MG63 (cell line): Measurements from ENCODE around the gene BAD. TPM values are rescaled to one million over a fixed set of nuclear protein-coding genes. Genes with fewer than 3 reads are reported as not detected.
A peak's percentile ranks its signal among the peaks of the same experiment; 100 is the strongest.

Experiments
- DNase-seq: peaks from one replicate; pipeline ENCODE4 v3.0.0-alpha.2; 2020
- H3K27me3 ChIP-seq: fragments of 250-450 bp; sonication (Bioruptor Pico); 2 replicates; pipeline ENCODE4 v1.5.1; 2020; ENCODE audit warnings: mild to moderate bottlenecking, moderate library complexity
- H3K36me3 ChIP-seq: fragments of 250-450 bp; sonication (Bioruptor Pico); 2 replicates; pipeline ENCODE4 v1.5.1; 2020; ENCODE audit warnings: mild to moderate bottlenecking, moderate library complexity
- H3K4me3 ChIP-seq: fragments of 250-450 bp; sonication (Bioruptor Pico); 2 replicates; pipeline ENCODE4 v1.5.1; 2020; ENCODE audit warnings: mild to moderate bottlenecking, moderate library complexity
- H3K9me3 ChIP-seq: fragments of 250-450 bp; sonication (Bioruptor Pico); 2 replicates; pipeline ENCODE4 v1.5.1; 2020; ENCODE audit warnings: mild to moderate bottlenecking, moderate library complexity
- total RNA-seq: library from RNA; depleted of rRNA; stranded (reverse); fragments of >200 nt; shearing (Covaris generic); gene quantifications from 2 replicates; pipeline ENCODE4 v1.2.3, GENCODE V29; 2014; ENCODE audit warnings: low replicate concordance

The BAD gene
- total RNA-seq, 1 experiment from 2014 or later = 166 TPM

- no peaks in the 10 kb centered on the region for H3K9me3 ChIP-seq
- DNase-seq = no peak
- H3K4me3 ChIP-seq = peak overlapping the region; percentile 64
- H3K36me3 ChIP-seq = peaks cover 8% of the 10 kb centered on the region
- H3K27me3 ChIP-seq = 0 out of 2 replicates have a peak, but pooled peaks cover 2% of the 10 kb centered on the region
Observed at GRCh38 chr11:64304032-64304315, 19.5 kb upstream of the BAD start.

GRCh38 chr11:64303109-64304031 is 18.9 kb upstream of the BAD start:
- Histone ChIP-seq H3K27me3 (0 out of 2 replicates have a peak, but pooled peaks cover 2% of the 10 kb centered on the region), H3K36me3 (peaks cover 8% of the 10 kb centered on the region), H3K9me3 (no peaks in the 10 kb centered on the region), H3K4me3 (no peak overlapping the region; the same call in 1 of the 2 replicates)
- DNase-seq = no peak

- Histone ChIP-seq H3K27me3 (0 out of 2 replicates have a peak, but pooled peaks cover 2% of the 10 kb centered on the region), H3K4me3 (peak within 1 kb of the TSS; percentile 23; the same call in 1 of the 2 replicates), H3K9me3 (no peaks in the 10 kb centered on the region), H3K36me3 (no peaks in the 10 kb centered on the region)
- DNase-seq = no peak
Observed at GRCh38 chr11:64299847-64300648, 15.6 kb upstream of the BAD start, which contains the start of gene CATSPERZ. TSS of gene CATSPERZ (plus strand) at chr11:64300358. CDS start at chr11:64300411, 53 bp downstream.

GRCh38 chr11:64298966-64299846 is 14.7 kb upstream of the BAD start:
- 0 out of 2 replicates have a peak, but pooled peaks cover 2% of the 10 kb centered on the region for H3K27me3 ChIP-seq
- no peak overlapping the region for H3K4me3 ChIP-seq
- no peaks in the 10 kb centered on the region for H3K9me3 ChIP-seq
- no peak for DNase-seq
- H3K36me3 ChIP-seq = no peaks in the 10 kb centered on the region

- Histone ChIP-seq H3K36me3 (no peaks in the 10 kb centered on the region), H3K27me3 (0 out of 2 replicates have a peak, but pooled peaks cover 2% of the 10 kb centered on the region), H3K9me3 (no peaks in the 10 kb centered on the region), H3K4me3 (no peak overlapping the region)
- DNase-seq = no peak
Observed at GRCh38 chr11:64297699-64298358, 13.4 kb upstream of the BAD start.

- Histone ChIP-seq H3K36me3 (no peaks in the 10 kb centered on the region), H3K9me3 (no peaks in the 10 kb centered on the region), H3K4me3 (no peak overlapping the region), H3K27me3 (0 out of 2 replicates have a peak, but pooled peaks cover 2% of the 10 kb centered on the region)
- DNase-seq = no peak
Observed at GRCh38 chr11:64296830-64297698, 12.6 kb upstream of the BAD start.

- no peaks in the 10 kb centered on the region for H3K9me3 ChIP-seq
- DNase-seq = no peak
- 0 out of 2 replicates have a peak, but pooled peaks cover 2% of the 10 kb centered on the region for H3K27me3 ChIP-seq
- no peak overlapping the region for H3K4me3 ChIP-seq
- H3K36me3 ChIP-seq = no peaks in the 10 kb centered on the region
Observed at GRCh38 chr11:64296236-64296635, 11.8 kb upstream of the BAD start.

- Histone ChIP-seq H3K36me3 (no peaks in the 10 kb centered on the region), H3K27me3 (0 out of 2 replicates have a peak, but pooled peaks cover 2% of the 10 kb centered on the region), H3K9me3 (no peaks in the 10 kb centered on the region), H3K4me3 (no peak overlapping the region)
- no peak for DNase-seq
Observed at GRCh38 chr11:64295760-64296159, 11.3 kb upstream of the BAD start.

- no peak for DNase-seq
- no peaks in the 10 kb centered on the region for H3K27me3 ChIP-seq
- no peaks in the 10 kb centered on the region for H3K36me3 ChIP-seq
- H3K9me3 ChIP-seq = no peaks in the 10 kb centered on the region
- no peak overlapping the region for H3K4me3 ChIP-seq
Observed at GRCh38 chr11:64294774-64295173, 10.3 kb upstream of the BAD start.

GRCh38 chr11:64292460-64293254 is 8.2 kb upstream of the BAD start:
- DNase-seq = no peak
- Histone ChIP-seq H3K27me3 (no peaks in the 10 kb centered on the region), H3K36me3 (no peaks in the 10 kb centered on the region), H3K9me3 (no peaks in the 10 kb centered on the region), H3K4me3 (no peak overlapping the region)

DNA sequence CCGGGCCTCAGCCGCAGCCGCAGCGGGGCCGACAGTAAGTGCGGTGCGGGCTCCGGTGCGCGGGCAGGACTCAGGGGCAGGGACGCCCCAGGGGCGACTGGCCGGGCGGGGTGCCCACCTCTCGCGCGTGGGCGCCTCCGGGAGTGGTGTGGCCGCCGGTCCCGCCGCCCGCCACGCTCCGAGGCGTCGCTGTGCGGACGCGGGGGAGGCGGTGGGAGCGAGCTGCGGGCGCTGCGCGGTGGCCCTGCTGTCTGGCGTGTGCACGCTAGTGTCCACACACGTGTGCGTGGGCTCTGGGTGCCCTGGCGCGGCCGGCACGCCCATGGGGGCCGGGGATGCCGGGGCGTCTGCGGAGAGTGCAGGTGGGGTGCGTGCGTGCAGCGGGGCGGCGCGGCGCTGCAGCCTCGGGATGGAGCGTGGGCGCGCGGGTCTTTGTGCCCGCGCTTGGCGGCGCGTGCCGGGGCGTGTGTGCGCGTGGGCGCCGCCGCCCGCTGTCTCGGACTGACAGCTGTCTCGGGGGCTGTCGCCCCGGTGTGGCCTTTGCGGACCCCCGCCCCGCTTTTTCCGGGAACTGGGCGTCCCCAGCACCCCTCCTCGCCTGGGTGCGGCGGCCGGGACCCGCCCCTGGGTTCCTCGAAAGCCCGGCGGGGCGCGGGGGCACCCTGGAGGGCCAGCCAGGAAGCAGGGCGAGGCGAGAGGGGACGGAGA is 7.4 kb upstream of the BAD start:
- no peaks in the 10 kb centered on the region for H3K27me3 ChIP-seq
- no peak overlapping the region for H3K4me3 ChIP-seq
- no peaks in the 10 kb centered on the region for H3K9me3 ChIP-seq
- no peak for DNase-seq
- H3K36me3 ChIP-seq = no peaks in the 10 kb centered on the region

- Histone ChIP-seq H3K27me3 (no peaks in the 10 kb centered on the region), H3K9me3 (no peaks in the 10 kb centered on the region), H3K36me3 (no peaks in the 10 kb centered on the region), H3K4me3 (no peak within 1 kb of the TSS)
- no peak for DNase-seq
Observed at GRCh38 chr11:64291262-64291751, 6.8 kb upstream of the BAD start, which contains the start of gene KCNK4. TSS of gene KCNK4 (plus strand) at chr11:64291302. CDS start at chr11:64293019, 1,717 bp downstream.

- no peak for DNase-seq
- H3K36me3 ChIP-seq = no peaks in the 10 kb centered on the region
- H3K4me3 ChIP-seq = no peak overlapping the region
- H3K27me3 ChIP-seq = no peaks in the 10 kb centered on the region
- H3K9me3 ChIP-seq = no peaks in the 10 kb centered on the region
Observed at GRCh38 chr11:64290352-64291261, 6.1 kb upstream of the BAD start.
